Mucosa of rectum (tissue), 2 donors: ENCODE results near the gene NYAP1.

Experiments
- H3K27ac ChIP-seq, 2 donors: one replicate each; pipeline ENCODE4 v1.7.0; 2013; ENCODE audit warnings: inconsistent platforms in 2 of 2, low read depth in 2 of 2, low read length in 2 of 2
- H3K27me3 ChIP-seq, 2 donors: one replicate each; pipeline ENCODE4 v1.7.0; 2013; ENCODE audit warnings: low read length in 2 of 2; ENCODE audit not compliant: control insufficient read depth in 2 of 2, insufficient read depth in 2 of 2
- H3K36me3 ChIP-seq, 2 donors: one replicate each; pipeline ENCODE4 v1.7.0; 2013; ENCODE audit warnings: low read length in 2 of 2; ENCODE audit not compliant: control insufficient read depth in 2 of 2, insufficient read depth in 2 of 2
- H3K4me1 ChIP-seq, 2 donors: one replicate each; pipeline ENCODE4 v1.7.0; 2013; ENCODE audit warnings: low read length in 2 of 2, mild to moderate bottlenecking in 1 of 2; ENCODE audit not compliant: control insufficient read depth in 2 of 2, insufficient read depth in 2 of 2
- H3K4me3 ChIP-seq, 2 donors: one replicate each; pipeline ENCODE4 v1.7.0; 2013; ENCODE audit warnings: low read length in 2 of 2
- H3K9ac ChIP-seq, 2 donors: one replicate each; pipeline ENCODE4 v1.7.0; 2013; ENCODE audit warnings: low read length in 2 of 2, low read depth in 1 of 2, mild to moderate bottlenecking in 1 of 2
- H3K9me3 ChIP-seq, 2 donors: one replicate each; pipeline ENCODE4 v1.7.0; 2013; ENCODE audit warnings: low read length in 2 of 2; ENCODE audit not compliant: control insufficient read depth in 2 of 2
- donor health status: healthy.
- donor health status: Normal muscosa, but diverticular disease.

NYAP1 gene

DNA sequence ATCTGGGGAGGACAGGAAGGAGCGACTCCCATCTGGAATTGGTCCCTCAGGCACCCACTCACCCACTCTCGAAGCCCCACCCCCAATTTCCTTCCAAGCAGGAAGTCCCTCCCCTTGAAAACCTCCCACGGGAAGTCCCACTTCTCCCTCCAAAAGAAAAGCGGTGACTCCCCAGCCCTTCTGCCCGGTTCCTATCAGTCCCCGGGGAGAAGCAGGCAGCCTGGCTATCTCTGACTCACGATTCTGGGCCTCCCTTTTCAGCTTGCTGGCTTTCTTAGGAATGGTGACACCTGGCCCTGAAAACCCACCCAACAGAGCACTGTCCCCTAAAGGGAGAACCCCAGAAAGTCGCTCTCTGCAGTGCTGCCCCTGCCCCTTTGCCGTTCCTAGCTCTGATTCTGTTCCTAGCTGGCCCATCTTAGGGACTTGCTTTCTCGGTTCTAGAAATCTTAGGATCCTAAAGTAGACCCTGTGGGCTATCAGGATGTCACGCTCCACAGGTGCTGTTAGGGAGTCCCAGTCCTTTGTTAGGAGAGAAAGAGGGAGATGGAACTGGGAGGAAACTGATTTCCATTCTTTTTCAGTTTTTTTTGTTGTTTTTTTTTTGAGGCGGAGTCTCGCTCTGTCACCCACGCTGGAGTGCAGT, 10.8 kb upstream of the NYAP1 start:
- Histone ChIP-seq H3K9me3 (no peaks in the 10 kb centered on the region), H3K27ac (peak overlapping the region in 1 of 2 donors; percentile 52), H3K4me1 (peaks cover 26 to 32% of the 10 kb centered on the region in 2 donors), H3K4me3 (no peak overlapping the region), H3K9ac (no peak overlapping the region), H3K36me3 (peaks cover 6 to 22% of the 10 kb centered on the region in 2 donors), H3K27me3 (no peaks in the 10 kb centered on the region)

DNA sequence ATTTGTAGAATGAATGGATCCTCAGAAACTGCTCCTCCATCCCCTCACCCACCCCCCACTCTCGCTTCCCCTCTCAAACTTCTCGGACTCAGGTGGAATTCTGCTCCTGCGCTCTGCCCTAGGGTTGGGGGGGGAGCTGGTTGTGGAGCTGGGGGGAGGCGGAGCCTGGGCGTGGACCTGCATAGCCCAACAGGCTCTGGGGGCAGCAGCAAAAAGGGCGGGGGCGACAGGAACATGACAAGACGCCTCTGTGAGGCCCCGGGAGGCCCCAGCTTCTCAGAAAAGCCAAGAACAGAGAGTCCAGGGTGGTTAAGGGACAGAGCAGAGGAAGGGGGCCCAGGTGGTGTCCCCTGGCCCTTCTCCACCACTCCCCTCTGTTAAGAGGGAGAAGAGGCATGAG, 8.2 kb upstream of the NYAP1 start:
- peaks cover 25 to 33% of the 10 kb centered on the region in 2 donors for H3K4me1 ChIP-seq

DNA sequence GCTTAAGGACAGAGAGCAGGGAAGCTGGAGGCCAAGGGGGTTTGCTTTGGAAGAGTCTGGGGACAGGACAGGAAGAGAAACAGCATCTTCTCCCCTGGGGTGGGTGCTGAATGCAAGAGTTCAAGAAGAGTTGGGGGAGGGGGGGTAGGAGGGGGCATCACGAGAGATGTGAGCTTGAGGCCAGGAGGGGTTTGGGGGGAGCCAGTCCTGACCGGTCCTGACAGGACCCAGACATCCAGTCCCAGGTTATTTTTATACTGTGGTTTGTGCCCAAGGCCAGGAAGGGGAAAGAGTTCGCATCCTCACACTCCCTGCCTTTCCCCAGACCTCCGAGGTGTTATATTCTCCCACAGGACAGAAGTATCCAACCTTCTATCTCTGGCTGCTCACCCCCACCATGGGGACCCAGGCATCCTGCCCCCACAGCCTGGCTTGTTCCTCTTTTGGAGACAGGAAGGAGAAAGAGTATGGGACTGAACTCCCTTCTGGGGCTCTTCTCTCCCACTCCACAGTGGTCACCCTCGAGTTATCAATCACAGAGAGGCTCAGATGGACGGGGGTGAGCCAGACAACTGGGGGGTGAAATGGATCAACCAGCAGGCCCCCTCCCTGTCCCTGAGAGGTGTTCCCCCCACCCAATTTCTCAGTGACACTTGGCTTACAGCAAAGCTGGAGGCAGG, 7.5 kb upstream of the NYAP1 start:
- Histone ChIP-seq H3K4me1 (peaks cover 25 to 33% of the 10 kb centered on the region in 2 donors), H3K27ac (no peak overlapping the region), H3K27me3 (no peaks in the 10 kb centered on the region), H3K36me3 (peaks cover 6 to 14% of the 10 kb centered on the region in 2 donors), H3K9me3 (no peaks in the 10 kb centered on the region), H3K9ac (peak overlapping the region in 1 of 2 donors; percentile 34), H3K4me3 (peak overlapping the region in 1 of 2 donors; percentile 94)

More for the DNA sequence above, 8.2 kb upstream of the NYAP1 start:
- Histone ChIP-seq H3K27ac (no peak overlapping the region), H3K9ac (peak overlapping the region in 1 of 2 donors; percentile 34), H3K9me3 (no peaks in the 10 kb centered on the region), H3K27me3 (no peaks in the 10 kb centered on the region), H3K36me3 (peaks cover 6 to 16% of the 10 kb centered on the region in 2 donors), H3K4me3 (no peak overlapping the region)

DNA sequence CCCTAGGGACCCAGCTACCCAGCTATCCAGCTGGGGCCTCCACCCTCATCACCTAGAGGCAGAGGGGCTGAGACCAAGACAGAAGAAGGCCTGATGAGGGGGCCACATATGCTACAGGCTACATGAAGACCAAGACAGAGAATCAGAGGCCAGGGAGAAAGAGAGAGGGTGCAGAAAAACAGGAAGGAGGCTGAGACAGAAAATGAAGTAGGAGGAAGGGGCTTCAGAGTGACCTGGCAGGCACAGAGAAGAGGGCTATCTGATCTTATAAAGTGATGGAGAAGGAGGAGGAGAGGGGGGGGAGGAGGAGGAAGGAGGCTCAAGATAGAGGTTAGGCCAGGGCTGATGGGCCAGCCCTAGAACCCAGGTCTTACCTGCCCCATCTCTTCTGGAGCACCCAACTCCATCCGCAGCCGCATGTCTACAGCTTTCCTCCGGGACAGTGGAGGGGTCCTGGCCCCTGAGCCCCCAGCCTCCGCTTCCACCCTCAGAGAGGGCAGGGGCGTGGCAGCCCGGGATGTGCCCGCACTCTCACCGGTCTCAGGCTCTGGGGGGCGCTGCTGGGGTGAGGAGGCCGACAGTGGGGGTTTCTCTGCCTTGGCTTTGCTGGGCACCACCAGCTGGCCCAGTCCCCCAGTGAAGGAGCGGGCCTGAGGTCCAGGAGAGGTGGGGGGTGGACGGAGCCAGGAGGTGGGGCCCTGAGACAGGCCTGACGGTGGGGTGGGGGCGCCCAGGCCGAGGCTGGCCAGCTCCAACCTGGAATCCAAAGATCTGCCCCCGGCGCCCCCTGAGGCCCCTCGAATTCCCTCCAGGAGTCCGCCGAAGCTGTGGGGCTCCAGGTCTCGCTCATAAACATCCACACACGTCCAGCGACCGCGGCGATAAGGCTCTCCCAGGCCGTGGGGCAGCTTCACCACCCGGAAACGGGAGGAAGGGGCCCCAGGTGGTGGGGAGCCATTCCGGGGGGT, 6.5 kb upstream of the NYAP1 start:
- Histone ChIP-seq H3K27ac (peak overlapping the region; percentile 9 to 52), H3K4me3 (peak overlapping the region; percentile 94 to 99), H3K36me3 (peaks cover 6 to 14% of the 10 kb centered on the region in 2 donors), H3K9me3 (no peaks in the 10 kb centered on the region), H3K4me1 (peaks cover 25 to 33% of the 10 kb centered on the region in 2 donors), H3K27me3 (no peaks in the 10 kb centered on the region), H3K9ac (peak overlapping the region; percentile 47 to 99)

DNA sequence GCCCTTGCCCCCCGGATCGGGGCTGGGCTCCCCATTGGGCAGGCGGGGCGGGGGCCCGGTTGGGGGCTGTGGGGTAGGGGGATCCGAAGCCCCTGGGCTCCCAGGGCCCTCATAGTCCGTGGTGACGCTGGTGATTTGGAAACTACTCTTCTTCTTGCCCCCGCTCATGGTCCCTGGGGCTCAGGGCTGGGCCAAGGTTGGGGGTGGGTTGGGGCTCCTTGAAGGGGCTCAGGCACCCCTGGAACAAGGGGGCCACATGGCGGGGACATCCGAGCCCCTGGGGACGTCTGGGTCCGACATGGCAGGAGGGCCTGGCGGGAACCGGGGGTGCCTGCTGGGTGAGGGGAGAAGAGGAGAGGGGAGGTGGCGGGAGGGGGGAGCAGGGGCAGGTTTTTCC, 5.9 kb upstream of the NYAP1 start:
- Histone ChIP-seq H3K4me1 (peaks cover 27 to 34% of the 10 kb centered on the region in 2 donors), H3K36me3 (peaks cover 4 to 14% of the 10 kb centered on the region in 2 donors), H3K27ac (peak overlapping the region; percentile 9 to 52), H3K4me3 (peak overlapping the region; percentile 94 to 99), H3K9me3 (no peaks in the 10 kb centered on the region), H3K9ac (peak overlapping the region in 1 of 2 donors; percentile 99), H3K27me3 (no peaks in the 10 kb centered on the region)

DNA sequence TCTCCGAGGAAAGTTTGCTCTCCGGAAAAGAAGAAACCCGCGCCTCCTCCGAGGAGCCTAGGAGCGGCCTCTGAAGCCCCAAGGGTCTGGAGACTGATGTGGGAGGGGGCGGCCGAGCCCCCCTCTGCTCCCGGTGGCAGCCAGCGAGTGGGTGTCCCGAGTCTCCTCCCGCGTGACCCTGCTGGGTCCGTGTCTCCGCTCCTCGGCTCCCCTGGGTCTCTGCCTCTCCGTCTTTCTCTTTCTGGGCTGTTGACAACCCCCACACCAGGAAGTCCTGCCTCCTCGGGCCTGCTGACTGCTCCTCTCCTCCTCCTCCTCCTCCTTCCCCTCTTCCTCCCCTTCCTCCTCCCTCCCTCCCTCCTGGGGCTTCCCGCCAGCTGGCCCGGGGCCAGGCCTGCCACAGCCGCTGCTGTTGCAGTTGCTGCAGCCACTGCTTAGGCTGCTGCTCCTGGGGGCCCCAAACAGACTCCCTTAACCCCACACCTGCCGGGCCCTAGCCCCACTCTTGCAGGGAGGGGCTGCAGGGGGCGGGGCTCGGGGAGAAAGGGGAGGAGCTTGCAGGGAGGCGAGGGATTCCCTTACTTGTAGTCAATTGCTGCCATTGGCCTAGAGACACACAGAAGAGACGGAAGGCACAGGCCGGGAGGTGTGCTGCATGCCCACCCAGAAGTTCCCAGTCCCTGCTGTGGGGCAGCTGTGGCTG, 4.6 kb upstream of the NYAP1 start, which contains the start of gene TSC22D4:
Gene TSC22D4 (minus strand): TSS at position 257 of the 703 bp plus-strand sequence. CDS start 1,176 bp downstream, outside the sequence.
- no peaks in the 10 kb centered on the region for H3K27me3 ChIP-seq
- H3K9ac ChIP-seq: peak within 1 kb of the TSS; percentile 93 to 99
- peak within 1 kb of the TSS; percentile 94 to 99 for H3K4me3 ChIP-seq
- H3K9me3 ChIP-seq: no peaks in the 10 kb centered on the region
- H3K36me3 ChIP-seq: peaks cover 4 to 9% of the 10 kb centered on the region in 2 donors
- H3K27ac ChIP-seq: peak within 1 kb of the TSS; percentile 89 to 93
- peaks cover 25 to 32% of the 10 kb centered on the region in 2 donors for H3K4me1 ChIP-seq

DNA sequence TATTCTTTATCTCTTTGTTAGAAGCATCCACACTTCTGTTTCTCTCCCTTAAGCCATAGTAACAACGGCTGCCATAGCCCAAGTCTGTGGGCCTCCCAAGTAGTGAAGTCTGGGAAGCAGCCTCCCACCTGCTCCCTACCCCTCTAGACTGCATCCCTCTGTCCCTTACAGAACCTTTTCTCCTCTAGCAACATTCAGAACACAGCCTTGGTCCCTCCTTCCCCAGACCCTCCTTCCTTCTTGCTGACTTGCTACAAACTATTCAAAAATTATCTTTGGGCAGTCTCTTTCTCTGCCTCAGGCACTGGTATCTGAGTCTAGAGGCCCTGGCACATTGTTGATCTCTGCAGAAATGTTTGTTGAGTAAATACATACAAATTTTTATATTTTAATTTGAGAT, 2.3 kb upstream of the NYAP1 start:
- no peaks in the 10 kb centered on the region for H3K27me3 ChIP-seq
- no peak overlapping the region for H3K27ac ChIP-seq
- no peaks in the 10 kb centered on the region for H3K36me3 ChIP-seq
- H3K4me3 ChIP-seq: no peak overlapping the region
- peaks cover 18 to 22% of the 10 kb centered on the region in 2 donors for H3K4me1 ChIP-seq
- no peaks in the 10 kb centered on the region for H3K9me3 ChIP-seq
- no peak overlapping the region for H3K9ac ChIP-seq

DNA sequence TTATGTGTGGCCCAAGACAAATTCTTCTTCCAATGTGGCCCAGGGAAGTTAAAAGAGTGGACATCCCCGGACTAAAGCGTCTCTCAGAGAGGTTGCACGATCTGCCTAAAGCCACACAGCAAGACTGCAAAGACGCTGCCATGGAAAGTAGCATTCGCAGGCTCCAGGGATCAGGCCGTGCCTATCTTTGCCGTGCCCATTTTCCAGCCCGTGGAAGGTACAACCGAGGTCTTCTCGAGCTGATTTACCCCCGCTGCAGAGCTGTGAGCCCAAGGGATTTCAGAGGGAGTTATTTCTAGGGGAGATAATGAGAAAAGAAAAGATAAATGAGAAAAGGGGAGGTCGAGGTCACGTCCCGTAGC, 1.0 kb upstream of the NYAP1 start:
- H3K27ac ChIP-seq: peak overlapping the region in 1 of 2 donors; percentile 32
- H3K9ac ChIP-seq: peak overlapping the region; percentile 56 to 66
- no peaks in the 10 kb centered on the region for H3K36me3 ChIP-seq
- H3K4me3 ChIP-seq: peak overlapping the region; percentile 58 to 67
- no peaks in the 10 kb centered on the region for H3K27me3 ChIP-seq
- H3K4me1 ChIP-seq: peaks cover 8 to 11% of the 10 kb centered on the region in 2 donors
- H3K9me3 ChIP-seq: no peaks in the 10 kb centered on the region

DNA sequence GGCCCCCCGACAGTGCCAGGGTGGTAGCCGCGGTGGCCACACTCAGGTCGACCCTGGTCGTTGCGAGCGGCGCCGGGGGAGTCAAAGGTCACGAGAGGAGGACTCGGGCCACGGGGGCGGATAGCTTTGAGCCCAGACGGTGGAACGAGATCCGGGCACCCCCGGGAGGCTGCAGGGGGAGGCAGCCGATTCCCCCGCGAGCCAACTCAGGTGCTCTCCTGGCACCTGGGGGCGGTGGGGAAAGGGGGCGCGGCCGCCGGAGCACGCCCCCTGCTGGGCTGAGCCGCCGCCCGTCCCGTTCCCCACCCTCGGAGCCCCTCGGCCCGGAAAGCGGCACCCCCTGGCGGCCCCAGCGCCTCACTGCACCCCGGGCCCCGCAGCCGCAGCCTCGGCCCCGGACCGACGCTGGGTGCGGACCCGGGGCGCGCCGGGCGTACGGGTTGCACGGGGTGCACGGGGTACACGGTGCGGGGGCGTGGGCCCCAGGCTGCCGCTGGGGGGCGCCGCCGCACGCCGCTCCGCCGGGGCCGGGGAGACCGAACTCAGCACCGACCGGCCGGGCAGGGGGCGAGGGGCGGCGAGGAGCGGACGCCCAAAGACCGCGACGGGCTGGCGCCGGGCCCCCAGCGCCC, 521 bp upstream of the NYAP1 start:
- Histone ChIP-seq H3K9ac (peak overlapping the region; percentile 56 to 66), H3K4me3 (peak overlapping the region; percentile 58 to 67), H3K4me1 (peaks cover 8 to 11% of the 10 kb centered on the region in 2 donors), H3K27ac (peak overlapping the region in 1 of 2 donors; percentile 32), H3K36me3 (no peaks in the 10 kb centered on the region), H3K9me3 (no peaks in the 10 kb centered on the region), H3K27me3 (no peaks in the 10 kb centered on the region)
